GM19193 (cell line): ENCODE results near the gene IQSEC1.

Experiments used
- POLR2A ChIP-seq: IDR thresholded peaks from 4 replicates; pipeline ENCODE4 v1.6.1; 2011; ENCODE audit not compliant: insufficient read depth, insufficient read length; ENCODE audit errors: extremely low read depth

The IQSEC1 gene

GRCh38 chr3:13009132-13009945, 63.9 kb downstream of the IQSEC1 start:
- peak; percentile 3 for TF ChIP-seq POLR2A

GRCh38 chr3:13008155-13008995, 64.9 kb downstream of the IQSEC1 start:
- TF ChIP-seq POLR2A, result no peak

DNA sequence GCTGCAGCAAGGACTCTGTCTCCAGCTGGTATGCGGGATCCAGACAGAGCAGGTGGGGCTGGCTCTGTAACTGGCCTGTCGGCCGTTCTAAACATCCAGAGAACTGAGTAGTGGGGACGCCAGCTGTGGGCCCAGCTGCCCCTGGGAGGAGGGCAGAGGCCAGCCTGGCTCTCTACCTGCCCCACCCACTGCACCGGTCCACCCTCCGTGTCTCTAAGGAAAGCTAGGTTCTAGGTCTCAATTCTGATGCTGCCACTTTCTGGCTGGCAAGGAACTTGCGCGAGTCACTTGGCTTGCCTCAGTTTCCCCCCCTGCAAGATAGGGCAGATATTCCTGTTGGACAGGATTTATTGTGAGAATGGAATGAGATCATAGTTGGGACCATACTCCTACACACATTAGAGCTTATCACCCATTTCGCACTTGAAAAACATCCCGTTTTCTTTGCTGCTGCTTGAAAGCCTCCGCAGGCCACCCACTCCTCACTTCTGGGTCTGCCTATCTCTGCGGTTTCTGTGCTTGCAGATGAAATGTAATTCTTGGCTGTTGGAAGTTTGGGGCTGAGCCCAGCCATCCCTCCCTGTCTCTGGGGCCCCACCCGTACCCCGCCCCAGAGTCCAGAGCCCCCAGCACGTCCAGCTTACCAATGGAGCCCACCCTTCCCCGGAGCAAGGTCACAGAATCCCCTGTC, 65.8 kb downstream of the IQSEC1 start:
- no peak for TF ChIP-seq POLR2A

- TF ChIP-seq POLR2A, result no peak
These were observed 66.8 kb downstream of the IQSEC1 start for GRCh38 chr3:13006216-13006990.

DNA sequence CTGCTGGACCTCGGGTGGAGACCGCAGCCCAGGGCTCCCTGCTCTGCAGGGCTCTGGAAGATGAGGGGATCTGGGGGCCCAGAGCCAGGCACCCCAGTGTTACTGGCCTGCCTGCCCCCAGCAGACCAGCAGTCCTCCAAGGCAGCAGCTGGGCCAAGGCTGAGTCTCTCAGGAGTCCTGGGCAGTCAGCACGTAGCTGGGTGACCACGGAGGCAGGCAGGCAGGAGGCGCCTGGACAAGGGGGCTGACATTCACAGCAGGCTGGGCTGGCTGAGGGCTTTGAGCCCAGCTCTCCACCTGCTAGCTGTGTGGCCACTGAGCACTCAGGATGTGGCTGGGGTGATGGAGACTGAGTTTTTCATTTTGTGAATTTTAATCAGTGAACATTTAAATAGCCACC, 67.9 kb downstream of the IQSEC1 start:
- no peak for TF ChIP-seq POLR2A

GRCh38 chr3:13004376-13004775, 68.9 kb downstream of the IQSEC1 start:
- TF ChIP-seq POLR2A, result no peak

DNA sequence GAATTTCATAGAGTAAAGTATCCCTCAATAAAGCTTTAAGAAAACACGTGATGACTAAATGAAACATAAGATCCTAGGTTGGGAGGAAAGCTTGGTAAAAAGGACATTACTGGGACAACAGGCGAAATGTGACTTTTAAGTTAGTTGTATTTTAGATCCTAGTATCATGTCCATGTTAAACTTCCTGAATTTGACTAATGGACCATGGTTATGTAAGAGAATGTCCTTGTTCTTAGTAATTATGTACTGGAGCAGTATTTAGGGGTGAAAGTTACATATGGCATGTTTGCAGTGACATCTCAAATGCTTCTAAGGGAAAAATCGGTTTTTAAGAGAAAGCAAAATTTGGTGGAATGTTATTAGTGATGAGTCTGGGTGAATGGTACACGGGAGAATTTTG, 69.6 kb downstream of the IQSEC1 start:
- TF ChIP-seq POLR2A, result no peak

- no peak for TF ChIP-seq POLR2A
These were observed 70.7 kb downstream of the IQSEC1 start for GRCh38 chr3:13002398-13003124.

DNA sequence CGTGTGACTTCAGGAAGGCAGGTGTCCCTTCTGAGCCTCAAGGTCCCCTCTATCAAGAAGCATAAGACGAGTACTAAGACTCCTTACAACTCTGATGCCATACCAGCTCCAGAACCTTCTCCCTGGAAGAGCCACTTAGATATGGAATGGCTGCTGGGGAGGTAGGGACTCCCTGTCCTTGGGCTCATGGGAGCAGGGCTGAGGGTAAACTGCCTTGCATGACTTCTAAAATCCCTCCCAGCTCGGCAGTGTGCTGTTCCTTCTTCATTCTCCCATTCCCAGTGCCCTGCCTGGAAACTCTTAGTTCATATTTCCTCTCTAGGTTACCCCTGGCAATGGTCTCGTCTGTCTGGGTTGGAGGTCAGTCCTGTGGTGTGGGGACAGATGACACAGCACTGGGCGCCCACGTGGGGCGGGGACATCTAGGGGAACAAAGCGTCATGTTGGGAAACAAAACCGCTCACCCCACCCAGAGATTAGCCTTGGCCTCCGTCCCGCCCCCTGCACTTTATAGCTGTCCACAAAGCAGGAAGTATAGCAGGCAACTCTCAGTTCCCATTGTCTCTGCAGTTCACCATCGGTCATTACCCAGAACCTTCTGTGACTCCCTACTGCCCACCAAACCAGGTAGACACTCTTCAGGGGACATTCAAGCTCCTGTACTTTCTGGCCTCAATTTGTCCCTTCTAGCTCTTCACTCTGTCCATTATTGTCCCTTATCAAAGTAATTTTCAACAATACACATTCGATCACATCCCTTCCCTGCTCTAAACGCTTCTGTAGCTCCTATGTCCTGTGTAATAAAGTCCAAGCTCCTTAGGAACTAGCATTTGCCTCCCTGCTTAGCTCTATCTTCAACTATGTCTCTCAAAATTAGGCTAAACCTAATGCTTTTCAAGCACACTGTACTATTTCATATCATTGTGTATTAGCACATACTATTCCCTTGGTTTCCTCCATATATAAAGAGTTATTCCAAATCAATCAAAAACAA, 73.8 kb downstream of the IQSEC1 start:
- peak; percentile 32 for TF ChIP-seq POLR2A

DNA sequence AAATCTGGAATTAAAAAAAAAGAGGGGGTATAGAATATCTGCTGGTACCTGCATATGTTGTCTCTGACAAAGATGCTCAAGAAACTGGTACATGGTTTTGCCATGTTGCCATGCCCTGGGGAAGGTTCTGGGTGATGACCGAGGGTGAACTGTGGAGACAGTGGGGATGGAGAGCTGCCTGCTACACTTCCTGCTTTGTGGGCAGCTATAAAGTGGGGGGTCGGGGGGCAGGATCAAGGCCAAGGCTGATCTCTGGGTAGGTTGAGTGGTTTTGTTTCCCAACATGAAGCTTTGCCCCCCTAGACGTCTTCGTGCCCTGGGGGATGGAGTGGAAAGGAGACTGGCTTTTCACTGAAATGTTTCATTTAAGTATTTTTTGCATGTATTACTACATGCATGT, 74.6 kb downstream of the IQSEC1 start:
- TF ChIP-seq POLR2A, result no peak

GRCh38 chr3:12997387-12997786, 75.8 kb downstream of the IQSEC1 start:
- no peak for TF ChIP-seq POLR2A

- no peak for TF ChIP-seq POLR2A
These were observed 77.1 kb downstream of the IQSEC1 start for GRCh38 chr3:12996181-12996506.
